H1 (cell line): ENCODE data around the gene CRTC3. TPM values are rescaled to one million over a fixed set of nuclear protein-coding genes. Genes with fewer than 3 reads are reported as not detected.

Experiments
- CTCF ChIA-PET: fragments of 300-600 bp; sonication (Branson Sonifier 250); formaldehyde crosslinking; loops from one replicate; lab custom pipeline; 2021; ENCODE audit not compliant: partially characterized antibody; lab: Charles Lee
- POLR2A ChIA-PET: fragments of 300-600 bp; sonication (Branson Sonifier 250); formaldehyde crosslinking; loops from one replicate; lab custom pipeline; 2021; ENCODE audit warnings: inconsistent platforms; ENCODE audit not compliant: partially characterized antibody; lab: Charles Lee
- DNase-seq, 2 experiments: peaks; one replicate each; pipeline versions ENCODE4 v3.0.0 to v3.0.0-alpha.2; 2010 to 2022; ENCODE audit warnings: low spot score in 2 of 2, low read depth in 1 of 2, mixed read lengths in 1 of 2
- FAIRE-seq: peaks from 2 replicates; lab custom pipeline; 2011; peaks lifted over from hg19 to GRCh38; lab: Jason Lieb, UNC
- H2AFZ ChIP-seq: 2 replicates; pipeline ENCODE4 v1.8.1; 2012; ENCODE audit warnings: low read length, inconsistent platforms
- H2AK5ac ChIP-seq: 2 replicates; pipeline ENCODE4 v1.6.1; 2013; ENCODE audit warnings: low read depth, low read length
- H2BK120ac ChIP-seq: replicated peaks from 2 replicates; pipeline ENCODE3; 2013; ENCODE audit warnings: low read depth, low read length, inconsistent platforms
- H2BK12ac ChIP-seq: 2 replicates; pipeline ENCODE4 v1.6.1; 2013; ENCODE audit warnings: low read depth, low read length
- H2BK15ac ChIP-seq: 2 replicates; pipeline ENCODE4 v1.6.1; 2013; ENCODE audit warnings: low read length
- H2BK20ac ChIP-seq: 2 replicates; pipeline ENCODE4 v1.6.1; 2013; ENCODE audit warnings: low read length
- H2BK5ac ChIP-seq: 2 replicates; pipeline ENCODE4 v1.6.1; 2013; ENCODE audit warnings: low read depth, low read length
- H3K14ac ChIP-seq: 2 replicates; pipeline ENCODE4 v1.6.1; 2013; ENCODE audit warnings: inconsistent platforms; ENCODE audit not compliant: insufficient read length
- H3K18ac ChIP-seq: 2 replicates; pipeline ENCODE4 v1.6.1; 2013; ENCODE audit warnings: low read length; ENCODE audit errors: extremely low read depth
- H3K23ac ChIP-seq: 2 replicates; pipeline ENCODE4 v1.6.1; 2013; ENCODE audit warnings: inconsistent platforms; ENCODE audit not compliant: insufficient read length
- H3K23me2 ChIP-seq: 2 replicates; pipeline ENCODE4 v1.6.1; 2013; ENCODE audit warnings: low read depth, low read length
- H3K27ac ChIP-seq: 2 replicates; pipeline ENCODE4 v1.6.1; 2011; ENCODE audit warnings: low read depth, low read length, inconsistent platforms
- H3K27me3 ChIP-seq, 4 experiments: replicated peaks in 1 of 4; 1 replicate in 1 of 4; 2 replicates in 3 of 4; pipeline versions ENCODE4 v1.6.1 to v1.8.1; 2011 to 2013; ENCODE audit warnings: low read length in 3 of 4, mild to moderate bottlenecking in 3 of 4, inconsistent platforms in 2 of 4, mixed read lengths in 2 of 4, moderate library complexity in 1 of 4; ENCODE audit not compliant: control insufficient read depth in 3 of 4, insufficient read depth in 3 of 4; ENCODE audit errors: extremely low read depth in 1 of 4
- H3K36me3 ChIP-seq, 4 experiments: 2 replicates each; pipeline versions ENCODE4 v1.6.1 to v1.8.1; 2011 to 2013; ENCODE audit warnings: mild to moderate bottlenecking in 4 of 4, low read length in 3 of 4, moderate library complexity in 2 of 4, control low read depth in 1 of 4, inconsistent platforms in 1 of 4; ENCODE audit not compliant: insufficient read depth in 4 of 4, control insufficient read depth in 2 of 4
- H3K4ac ChIP-seq: replicated peaks from 2 replicates; pipeline ENCODE3; 2013; ENCODE audit warnings: low read length, low read depth, mixed read lengths, inconsistent platforms; ENCODE audit not compliant: insufficient read length
- H3K4me1 ChIP-seq, 4 experiments: replicated peaks in 1 of 4; 1 replicate in 1 of 4; 2 replicates in 3 of 4; pipeline versions ENCODE4 v1.6.1 to v1.8.1; 2011 to 2013; ENCODE audit warnings: low read length in 3 of 4, inconsistent platforms in 2 of 4, mixed read lengths in 1 of 4; ENCODE audit not compliant: insufficient read depth in 4 of 4, control insufficient read depth in 3 of 4
- H3K4me2 ChIP-seq, 2 experiments: 2 replicates each; pipeline versions ENCODE4 v1.6.1 to v1.8.1; 2011 to 2013; ENCODE audit warnings: low read depth in 2 of 2, low read length in 2 of 2, control low read depth in 1 of 2, inconsistent platforms in 1 of 2, mild to moderate bottlenecking in 1 of 2; ENCODE audit not compliant: insufficient read depth in 1 of 2
- H3K4me3 ChIP-seq, 4 experiments: fragments of 200-600, 300-600 bp in 1 of 4; sonication (generic), shearing (Covaris generic), sonication (Bioruptor Twin) in 1 of 4; 2 replicates each; pipeline versions ENCODE4 v1.5.1 to v1.8.1; 2011 to 2016; ENCODE audit warnings: low read length in 4 of 4, low read depth in 3 of 4, control low read depth in 2 of 4, inconsistent platforms in 2 of 4, mild to moderate bottlenecking in 2 of 4, mixed read lengths in 1 of 4, moderate library complexity in 1 of 4; ENCODE audit not compliant: insufficient read depth in 2 of 4; ENCODE audit errors: extremely low read depth in 1 of 4
- H3K56ac ChIP-seq: replicated peaks from 2 replicates; pipeline ENCODE3; 2013; ENCODE audit warnings: low read depth, mild to moderate bottlenecking, mixed read lengths, low read length, inconsistent platforms; ENCODE audit not compliant: insufficient read length
- H3K79me1 ChIP-seq: 2 replicates; pipeline ENCODE4 v1.6.1; 2013; ENCODE audit warnings: low read depth, low read length, control low read depth
- H3K79me2 ChIP-seq, 2 experiments: 2 replicates each; pipeline versions ENCODE4 v1.6.1 to v1.8.1; 2012 to 2013; ENCODE audit warnings: low read length in 2 of 2, mild to moderate bottlenecking in 2 of 2, inconsistent platforms in 1 of 2; ENCODE audit not compliant: insufficient read depth in 2 of 2, control insufficient read depth in 1 of 2
- H3K9ac ChIP-seq, 4 experiments: replicated peaks in 1 of 4; 1 replicate in 1 of 4; 2 replicates in 3 of 4; pipeline versions ENCODE4 v1.6.1 to v1.8.1; 2011 to 2013; ENCODE audit warnings: low read depth in 3 of 4, low read length in 3 of 4, control low read depth in 2 of 4, mild to moderate bottlenecking in 2 of 4, moderate library complexity in 2 of 4, inconsistent platforms in 1 of 4; ENCODE audit errors: extremely low read depth in 1 of 4
- H3K9me3 ChIP-seq, 2 experiments: 2 replicates each; pipeline versions ENCODE4 v1.6.1 to v1.8.1; 2012 to 2013; ENCODE audit warnings: mild to moderate bottlenecking in 2 of 2, moderate library complexity in 2 of 2, control low read depth in 1 of 2, inconsistent platforms in 1 of 2, low read depth in 1 of 2, low read length in 1 of 2, mixed read lengths in 1 of 2; ENCODE audit not compliant: insufficient read depth in 2 of 2
- H4K20me1 ChIP-seq, 2 experiments: replicated peaks in 1 of 2; 2 replicates each; pipeline versions ENCODE3 to v1.8.1; 2011 to 2013; ENCODE audit warnings: inconsistent platforms in 2 of 2, low read length in 2 of 2, mild to moderate bottlenecking in 1 of 2; ENCODE audit not compliant: insufficient read depth in 2 of 2, control insufficient read depth in 1 of 2
- H4K5ac ChIP-seq: 2 replicates; pipeline ENCODE4 v1.6.1; 2013; ENCODE audit warnings: low read length, low read depth, mixed read lengths, inconsistent platforms; ENCODE audit not compliant: insufficient read length
- H4K8ac ChIP-seq: 2 replicates; pipeline ENCODE4 v1.8.0; 2013; ENCODE audit warnings: mild to moderate bottlenecking, moderate library complexity, low read length, inconsistent platforms; ENCODE audit not compliant: insufficient read depth; ENCODE audit errors: extremely low read depth
- H4K91ac ChIP-seq: replicated peaks from 2 replicates; pipeline ENCODE3; 2013; ENCODE audit warnings: low read length, mixed read lengths, inconsistent platforms; ENCODE audit not compliant: insufficient read length
- ASH2L ChIP-seq: fragments of 200-600, 300-600 bp; sonication (generic); IDR thresholded peaks from one replicate; pipeline ENCODE4 v1.7.1; 2017; ENCODE audit warnings: low read length
- CHD1 ChIP-seq: IDR thresholded peaks from 2 replicates; pipeline ENCODE4 v1.6.1; 2012; ENCODE audit warnings: low read depth, low read length, improper control_type of control experiment
- KDM1A ChIP-seq: fragments of 200-600, 300-600 bp; sonication (generic); IDR thresholded peaks from 2 replicates; pipeline ENCODE4 v1.7.1; 2016; ENCODE audit warnings: mild to moderate bottlenecking, low read length, borderline replicate concordance
- POLR2AphosphoS5 ChIP-seq: IDR thresholded peaks from 2 replicates; pipeline ENCODE4 v1.6.1; 2011; ENCODE audit warnings: low read depth, low read length
- SAP30 ChIP-seq: fragments of 300-600 bp; sonication (generic); IDR thresholded peaks from 2 replicates; pipeline ENCODE4 v1.7.1; 2012; ENCODE audit warnings: low read length, moderate library complexity, mild to moderate bottlenecking, inconsistent platforms; ENCODE audit not compliant: insufficient read depth, insufficient replicate concordance
- SIRT6 ChIP-seq: IDR thresholded peaks from one replicate; pipeline ENCODE4 v1.7.1; 2012; ENCODE audit warnings: low read length, inconsistent platforms
- SP1 ChIP-seq: IDR thresholded peaks from 2 replicates; pipeline ENCODE4 v1.6.1; 2011; ENCODE audit warnings: low read depth, low read length
- WGBS, 2 experiments: shearing (Covaris generic) in 1 of 2; methylation state at CpG; one replicate each; pipeline versions ENCODE4 v1.1.6 to v1.1.7; 2013 to 2015; ENCODE audit warnings: low lambda C conversion rate in 2 of 2, mixed read lengths in 2 of 2, inconsistent platforms in 1 of 2, low coverage in 1 of 2, missing lambda C conversion rate in 1 of 2; ENCODE audit not compliant: insufficient replicate concordance in 2 of 2, insufficient coverage in 1 of 2, insufficient read length in 1 of 2; ENCODE audit errors: extremely low coverage in 1 of 2, missing lambda C conversion rate in 1 of 2; 5-methylcytosine and 5-hydroxymethylcytosine counted together
- polyA plus RNA-seq, 7 experiments: library from polyadenylated mRNA; depleted of rRNA in 3 of 7; stranded (reverse) in 5 of 7; unstranded in 2 of 7; fragments of >200 nt in 5 of 7; fragments of 200-250 nt in 2 of 7; gene quantifications; 1 replicate in 5 of 7; 2 replicates in 1 of 7; 4 replicates in 1 of 7; pipeline versions ENCODE4 v1.2.1 to v1.2.3, GENCODE V29; 2011 to 2013; ENCODE audit warnings: missing spikeins in 2 of 7, mixed read lengths in 2 of 7
- total RNA-seq: library from RNA; stranded (reverse); fragmentation: NEBNext Ultra II Directional; extraction: Animal tissue kit (Norgen Biotek cat#: 25700); gene quantifications from 2 replicates; pipeline ENCODE4 v1.2.1, GENCODE V29; 2021

Gene CRTC3
- total and polyA plus RNA-seq, 2 of the 8 experiments (the other 6 are each of a cell fraction or from before 2014, with no cell fraction given), result 5.0 to 5.3 TPM

DNA sequence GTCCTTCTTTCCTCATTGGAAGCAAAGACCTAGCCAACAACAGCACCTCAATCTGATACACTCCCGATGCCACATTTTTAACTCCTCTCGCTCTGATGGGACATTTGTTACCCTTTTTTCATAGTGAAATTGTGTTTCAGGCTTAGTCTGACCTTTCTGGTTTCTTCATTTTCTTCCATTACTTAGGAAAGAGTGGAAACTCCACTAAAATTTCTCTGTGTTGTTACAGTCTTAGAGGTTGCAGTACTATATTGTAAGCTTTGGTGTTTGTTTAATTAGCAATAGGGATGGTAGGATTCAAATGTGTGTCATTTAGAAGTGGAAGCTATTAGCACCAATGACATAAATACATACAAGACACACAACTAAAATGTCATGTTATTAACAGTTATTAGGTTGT lies 29.6 kb upstream of the CRTC3 start:
- H3K4me1 ChIP-seq, result no peaks in the 10 kb centered on the region
- no peak overlapping the region for H3K27ac ChIP-seq
- ChIA-PET POLR2A (interaction anchor here (0.9 kb wide), 1 partner anchor 42 kb away, joined by 4 read pairs; no protein-coding TSS in a partner anchor), CTCF (interaction anchor here (1.0 to 4.4 kb wide), 3 partner anchors 18 to 386 kb away, joined by 3 to 17 read pairs (median 15); no protein-coding TSS in a partner anchor)
- 98% methylated on average over 2 of the region's 2 CpGs; no CpG with 5 or more reads in 1 of the 2 experiments for WGBS, 2 experiments
- DNase-seq, result no peak
- H3K4me2 ChIP-seq, result no peak overlapping the region
- no peaks in the 10 kb centered on the region for H3K79me2 ChIP-seq
- H3K27me3 ChIP-seq, result no peaks in the 10 kb centered on the region
- H3K56ac ChIP-seq, result no peak overlapping the region
- peaks cover 6 to 43% (median 20%) of the 10 kb centered on the region in 4 experiments for H3K36me3 ChIP-seq
- no peak overlapping the region for H2BK12ac ChIP-seq
- H2AK5ac ChIP-seq, result no peak overlapping the region
- no peak overlapping the region for H3K9ac ChIP-seq
- no peak overlapping the region for H2BK15ac ChIP-seq
- no peak overlapping the region for H2BK120ac ChIP-seq
- H2BK5ac ChIP-seq, result no peak overlapping the region
- no peak overlapping the region for H4K5ac ChIP-seq
- H4K20me1 ChIP-seq, result no peaks in the 10 kb centered on the region
- H3K4ac ChIP-seq, result no peak overlapping the region
- no peak overlapping the region for H3K4me3 ChIP-seq
- no peak overlapping the region for H4K91ac ChIP-seq
- no peak overlapping the region for H3K18ac ChIP-seq
- H3K23me2 ChIP-seq, result no peaks in the 10 kb centered on the region
- no peak overlapping the region for H2AFZ ChIP-seq
- no peaks in the 10 kb centered on the region for H3K9me3 ChIP-seq
- H4K8ac ChIP-seq, result no peak overlapping the region
- H3K14ac ChIP-seq, result no peak overlapping the region
- no peaks in the 10 kb centered on the region for H3K79me1 ChIP-seq
- FAIRE-seq, result no peak
- no peak overlapping the region for H2BK20ac ChIP-seq
- H3K23ac ChIP-seq, result no peak overlapping the region
- TF ChIP-seq CHD1, result no peak
- TF ChIP-seq SAP30, result no peak
- TF ChIP-seq SP1, result no peak
- TF ChIP-seq POLR2AphosphoS5, result no peak
- TF ChIP-seq ASH2L, result no peak
- no peak for TF ChIP-seq KDM1A
- TF ChIP-seq SIRT6, result no peak
